HepG2 (cell line): Measurements from ENCODE around the gene CC2D1A. TPM values are rescaled to one million over a fixed set of nuclear protein-coding genes. Genes with fewer than 3 reads are reported as not detected.

ENCODE experiments used
- ATAC-seq: fragments of 200-7000 bp; cut with Tn5 transposase; 3 replicates; pipeline ENCODE4 v1.9.1; 2020; ENCODE audit warnings: mild to moderate bottlenecking, moderate library complexity
- BruUV-seq: library from RNA; stranded (reverse); fragments of 400-500 nt; replicated peaks from 2 replicates; lab custom pipeline; 2021; lab: Mats Ljungman, UMichigan
- CTCF ChIA-PET: fragments of 300-600 bp; formaldehyde crosslinking; extraction: SDS; loops from one replicate; lab custom pipeline; 2021; ENCODE audit warnings: low total read pairs, inconsistent platforms, low intra/inter-chr PET ratio; lab: Yijun Ruan, JAX
- POLR2A ChIA-PET: fragments of 350-600 bp; sonication (Branson Sonifier 250); formaldehyde crosslinking; loops from one replicate; lab custom pipeline; 2020; ENCODE audit warnings: antibody characterized with exemption, inconsistent platforms; lab: Yijun Ruan, JAX
- DNase-seq: peaks from one replicate; pipeline ENCODE4 v3.0.0-alpha.2; 2015; ENCODE audit warnings: low spot score
- FAIRE-seq: peaks from 3 replicates; lab custom pipeline; 2011; peaks lifted over from hg19 to GRCh38; lab: Jason Lieb, UNC
- H2AFZ ChIP-seq: one replicate; pipeline ENCODE4 v1.6.1; 2011; ENCODE audit warnings: low read length, inconsistent platforms
- H3K27ac ChIP-seq: fragments of 300-600 bp; 3 replicates; pipeline ENCODE4 v1.8.0; 2011; ENCODE audit warnings: mixed run types, mild to moderate bottlenecking, mixed read lengths, low read length, inconsistent platforms; ENCODE audit not compliant: insufficient read depth; ENCODE audit errors: extremely low read length
- H3K27me3 ChIP-seq, 2 experiments: fragments of 200-600 bp in 1 of 2; 2 replicates in 1 of 2; 3 replicates in 1 of 2; pipeline versions ENCODE4 v1.6.0 to v1.8.0; 2011; ENCODE audit warnings: low read length in 2 of 2, mild to moderate bottlenecking in 2 of 2, moderate library complexity in 2 of 2, inconsistent platforms in 1 of 2; ENCODE audit not compliant: insufficient read depth in 2 of 2, control insufficient read depth in 1 of 2
- H3K36me3 ChIP-seq, 2 experiments: fragments of 200-600 bp in 1 of 2; replicated peaks in 1 of 2; 2 replicates in 1 of 2; 3 replicates in 1 of 2; pipeline versions ENCODE4 v1.5.1 to v1.8.0; 2011; ENCODE audit warnings: low read length in 2 of 2, inconsistent platforms in 1 of 2; ENCODE audit not compliant: insufficient read depth in 2 of 2, control insufficient read depth in 1 of 2
- H3K4me1 ChIP-seq: 2 replicates; pipeline ENCODE4 v1.5.1; 2012; ENCODE audit warnings: low read length, inconsistent platforms; ENCODE audit not compliant: insufficient read depth
- H3K4me2 ChIP-seq: 2 replicates; pipeline ENCODE4 v1.6.0; 2011; ENCODE audit warnings: low read depth, low read length, inconsistent platforms
- H3K4me3 ChIP-seq, 3 experiments: fragments of 200-600 bp in 1 of 3; sonication (generic), shearing (Covaris generic) in 1 of 3; replicated peaks in 1 of 3; 2 replicates each; pipeline ENCODE4 v1.5.1; 2011 to 2016; ENCODE audit warnings: low read length in 3 of 3, inconsistent platforms in 2 of 3, low read depth in 2 of 3, mild to moderate bottlenecking in 2 of 3, control low read depth in 1 of 3, mixed read lengths in 1 of 3; ENCODE audit not compliant: insufficient read depth in 1 of 3
- H3K79me2 ChIP-seq: one replicate; pipeline ENCODE4 v1.6.1; 2011; ENCODE audit warnings: low read length, inconsistent platforms; ENCODE audit not compliant: insufficient read depth
- H3K9ac ChIP-seq: 2 replicates; pipeline ENCODE4 v1.6.0; 2011; ENCODE audit warnings: mild to moderate bottlenecking, low read depth, low read length, inconsistent platforms; ENCODE audit not compliant: insufficient read depth
- H3K9me3 ChIP-seq: 2 replicates; pipeline ENCODE4 v1.5.1; 2012; ENCODE audit warnings: mild to moderate bottlenecking, low read length
- H4K20me1 ChIP-seq: 2 replicates; pipeline ENCODE4 v1.6.0; 2011; ENCODE audit warnings: inconsistent platforms, mild to moderate bottlenecking, low read length, moderate library complexity; ENCODE audit not compliant: insufficient read depth
- NFRKB ChIP-seq: fragments of 450-650 bp; IDR thresholded peaks from 2 replicates; pipeline ENCODE4 v1.6.1; 2017
- RBAK ChIP-seq: sonication (generic); formaldehyde crosslinking; IDR thresholded peaks from 2 replicates; pipeline ENCODE4 v1.5.1; 2020; ENCODE audit warnings: mild to moderate bottlenecking, missing genetic modification reagents
- ZNF777 ChIP-seq: sonication (generic); formaldehyde crosslinking; IDR thresholded peaks from 2 replicates; pipeline ENCODE4 v1.4.0; 2020; ENCODE audit warnings: missing genetic modification reagents
- WGBS: methylation state at CpG from one replicate; pipeline ENCODE4 v1.1.6; 2017; ENCODE audit warnings: low lambda C conversion rate; 5-methylcytosine and 5-hydroxymethylcytosine counted together
- in situ Hi-C: cut with HindIII; loops from 2 replicates; pipeline ENCODE4 v1.10.0; 2017; ENCODE audit warnings: low pct_unique_long_range_greater_than_20kb; ENCODE audit not compliant: extremely low pct_ligation_motif_present
- intact Hi-C: fragments of 100-400 bp; cut with micrococcal nuclease; formaldehyde crosslinking; loops from one replicate; pipeline ENCODE4 v1.10.0; 2022; ENCODE audit not compliant: unreplicated experiment
- polyA plus RNA-seq, 8 experiments: library from polyadenylated mRNA; depleted of rRNA in 3 of 8; stranded (reverse) in 7 of 8; unstranded in 1 of 8; fragments of >200 nt; fragmentation: Illumina TruSeq in 4 of 8; extraction: Trizol in 4 of 8; gene quantifications; 2 replicates each; pipeline versions ENCODE4 v1.2.1 to v1.2.3, GENCODE V29; 2011 to 2016; ENCODE audit warnings: low read depth in 4 of 8, missing spikeins in 1 of 8, mixed read lengths in 1 of 8; ENCODE audit not compliant: insufficient read depth in 1 of 8
- total RNA-seq, 5 experiments: library from RNA; depleted of rRNA; stranded (reverse); fragments of >200 nt; fragmentation: Illumina TruSeq; extraction: Trizol; gene quantifications; 2 replicates each; pipeline ENCODE4 v1.2.3, GENCODE V29; 2016; ENCODE audit warnings: low read depth in 1 of 5
- TF ChIP-seq, protein P1 (sequence below): sonication (generic); formaldehyde crosslinking; IDR thresholded peaks from 2 replicates; pipeline ENCODE4 v1.5.0; 2020; ENCODE audit warnings: missing genetic modification reagents, mild to moderate bottlenecking, borderline replicate concordance
- TF ChIP-seq, protein P2 (sequence below): sonication (generic); formaldehyde crosslinking; IDR thresholded peaks from 2 replicates; pipeline ENCODE4 v1.4.0; 2020; ENCODE audit warnings: missing genetic modification reagents
- TF ChIP-seq, protein P3 (sequence below): sonication (generic); formaldehyde crosslinking; IDR thresholded peaks from 2 replicates; pipeline ENCODE4 v1.8.1; 2022; ENCODE audit warnings: mild to moderate bottlenecking, missing genetic modification reagents
- TF ChIP-seq, protein P4 (sequence below): sonication (generic); formaldehyde crosslinking; IDR thresholded peaks from 2 replicates; pipeline ENCODE4 v1.5.1; 2020; ENCODE audit warnings: missing genetic modification reagents, mild to moderate bottlenecking, borderline replicate concordance

Gene CC2D1A
- total and polyA plus RNA-seq, 2 of the 13 experiments (the other 11 are each of a cell fraction or from before 2014, with no cell fraction given), result 9.7 to 11.5 TPM

DNA sequence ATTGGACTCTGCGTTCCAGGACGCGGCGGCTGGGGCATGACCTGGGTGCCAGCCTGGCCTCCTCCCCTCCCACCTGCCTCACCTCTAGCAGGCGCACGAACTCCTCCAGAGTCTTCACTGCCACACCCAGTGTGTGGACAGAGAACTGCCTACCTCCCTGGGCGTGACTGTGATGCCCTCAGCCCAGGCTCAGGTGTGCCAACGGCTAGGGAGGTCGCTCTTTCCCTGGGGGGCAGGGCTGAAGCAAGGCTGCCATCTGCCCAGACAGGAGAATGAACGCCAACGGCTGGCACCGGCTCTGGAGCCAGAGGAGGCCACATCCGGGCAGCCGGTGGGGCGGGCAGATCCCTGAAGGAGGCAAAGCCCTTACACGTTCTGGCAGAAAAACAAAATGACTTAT, 17.7 kb upstream of the CC2D1A start:
- Histone ChIP-seq H3K36me3 (no peaks in the 10 kb centered on the region), H3K4me1 (peaks cover 26% of the 10 kb centered on the region), H3K27me3 (peaks cover 2 to 28% of the 10 kb centered on the region in 2 experiments; a peak in 4 of 5 replicates), H4K20me1 (no peaks in the 10 kb centered on the region), H3K9ac (no peak overlapping the region), H3K79me2 (no peaks in the 10 kb centered on the region), H3K9me3 (no peaks in the 10 kb centered on the region), H2AFZ (no peak overlapping the region), H3K4me3 (no peak overlapping the region), H3K4me2 (no peak overlapping the region), H3K27ac (no peak overlapping the region)
- FAIRE-seq (no peak), ATAC-seq (no peak), DNase-seq (no peak)
- intact Hi-C loops (no loop called here), in situ Hi-C loops (loop anchor here (25.0 kb wide), 1 partner anchor 524 kb away; the partner anchor contains the start of gene DDX39A)
- BruUV-seq, result no TSS peak
- POLR2A ChIA-PET, result no interaction called here
- CTCF ChIA-PET, result no interaction called here
- WGBS, result 67% methylated on average over 16 of the region's 16 CpGs
- no peak for TF ChIP-seq RBAK (CRISPR knock-in tag)
- no peak for TF ChIP-seq NFRKB

DNA sequence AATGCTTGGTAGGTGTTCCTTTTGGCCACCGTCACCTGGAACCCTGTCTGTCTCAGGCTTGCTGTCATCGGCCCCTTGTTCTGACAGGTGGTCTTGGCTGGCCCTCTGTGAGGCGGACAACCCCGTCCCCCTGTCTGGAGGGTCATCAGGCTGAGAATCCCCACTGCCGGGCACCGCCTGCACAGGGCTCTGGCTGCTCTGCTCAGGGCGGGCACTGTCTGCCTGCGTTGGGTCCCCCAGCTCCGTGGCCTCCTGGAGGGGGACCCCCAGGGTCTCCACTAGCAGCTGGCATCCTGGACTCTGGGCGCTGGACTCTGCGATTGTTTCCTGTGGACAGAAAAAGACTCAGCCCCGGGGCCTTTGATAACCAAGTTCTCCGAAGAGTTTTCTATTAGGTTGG, 15.9 kb upstream of the CC2D1A start:
- BruUV-seq, result no TSS peak
- Histone ChIP-seq H3K27me3 (peaks cover 2 to 23% of the 10 kb centered on the region in 2 experiments; a peak in 4 of 5 replicates), H3K9ac (no peak overlapping the region), H3K27ac (no peak overlapping the region), H4K20me1 (no peaks in the 10 kb centered on the region), H3K36me3 (no peaks in the 10 kb centered on the region), H2AFZ (no peak overlapping the region), H3K4me3 (no peak overlapping the region), H3K79me2 (no peaks in the 10 kb centered on the region), H3K4me1 (peaks cover 20% of the 10 kb centered on the region), H3K4me2 (no peak overlapping the region), H3K9me3 (no peaks in the 10 kb centered on the region)
- 85% methylated on average over 7 of the region's 13 CpGs for WGBS
- DNase-seq (no peak), ATAC-seq (no peak), FAIRE-seq (no peak)
- POLR2A ChIA-PET, result no interaction called here
- intact Hi-C loops (no loop called here), in situ Hi-C loops (loop anchor here (25.0 kb wide), 1 partner anchor 522 kb away; the partner anchor contains the start of gene DDX39A)
- CTCF ChIA-PET, result no interaction called here
- TF ChIP-seq, protein P1, sequence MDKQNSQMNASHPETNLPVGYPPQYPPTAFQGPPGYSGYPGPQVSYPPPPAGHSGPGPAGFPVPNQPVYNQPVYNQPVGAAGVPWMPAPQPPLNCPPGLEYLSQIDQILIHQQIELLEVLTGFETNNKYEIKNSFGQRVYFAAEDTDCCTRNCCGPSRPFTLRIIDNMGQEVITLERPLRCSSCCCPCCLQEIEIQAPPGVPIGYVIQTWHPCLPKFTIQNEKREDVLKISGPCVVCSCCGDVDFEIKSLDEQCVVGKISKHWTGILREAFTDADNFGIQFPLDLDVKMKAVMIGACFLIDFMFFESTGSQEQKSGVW (CRISPR knock-in tag), result no peak
- TF ChIP-seq, protein P2, sequence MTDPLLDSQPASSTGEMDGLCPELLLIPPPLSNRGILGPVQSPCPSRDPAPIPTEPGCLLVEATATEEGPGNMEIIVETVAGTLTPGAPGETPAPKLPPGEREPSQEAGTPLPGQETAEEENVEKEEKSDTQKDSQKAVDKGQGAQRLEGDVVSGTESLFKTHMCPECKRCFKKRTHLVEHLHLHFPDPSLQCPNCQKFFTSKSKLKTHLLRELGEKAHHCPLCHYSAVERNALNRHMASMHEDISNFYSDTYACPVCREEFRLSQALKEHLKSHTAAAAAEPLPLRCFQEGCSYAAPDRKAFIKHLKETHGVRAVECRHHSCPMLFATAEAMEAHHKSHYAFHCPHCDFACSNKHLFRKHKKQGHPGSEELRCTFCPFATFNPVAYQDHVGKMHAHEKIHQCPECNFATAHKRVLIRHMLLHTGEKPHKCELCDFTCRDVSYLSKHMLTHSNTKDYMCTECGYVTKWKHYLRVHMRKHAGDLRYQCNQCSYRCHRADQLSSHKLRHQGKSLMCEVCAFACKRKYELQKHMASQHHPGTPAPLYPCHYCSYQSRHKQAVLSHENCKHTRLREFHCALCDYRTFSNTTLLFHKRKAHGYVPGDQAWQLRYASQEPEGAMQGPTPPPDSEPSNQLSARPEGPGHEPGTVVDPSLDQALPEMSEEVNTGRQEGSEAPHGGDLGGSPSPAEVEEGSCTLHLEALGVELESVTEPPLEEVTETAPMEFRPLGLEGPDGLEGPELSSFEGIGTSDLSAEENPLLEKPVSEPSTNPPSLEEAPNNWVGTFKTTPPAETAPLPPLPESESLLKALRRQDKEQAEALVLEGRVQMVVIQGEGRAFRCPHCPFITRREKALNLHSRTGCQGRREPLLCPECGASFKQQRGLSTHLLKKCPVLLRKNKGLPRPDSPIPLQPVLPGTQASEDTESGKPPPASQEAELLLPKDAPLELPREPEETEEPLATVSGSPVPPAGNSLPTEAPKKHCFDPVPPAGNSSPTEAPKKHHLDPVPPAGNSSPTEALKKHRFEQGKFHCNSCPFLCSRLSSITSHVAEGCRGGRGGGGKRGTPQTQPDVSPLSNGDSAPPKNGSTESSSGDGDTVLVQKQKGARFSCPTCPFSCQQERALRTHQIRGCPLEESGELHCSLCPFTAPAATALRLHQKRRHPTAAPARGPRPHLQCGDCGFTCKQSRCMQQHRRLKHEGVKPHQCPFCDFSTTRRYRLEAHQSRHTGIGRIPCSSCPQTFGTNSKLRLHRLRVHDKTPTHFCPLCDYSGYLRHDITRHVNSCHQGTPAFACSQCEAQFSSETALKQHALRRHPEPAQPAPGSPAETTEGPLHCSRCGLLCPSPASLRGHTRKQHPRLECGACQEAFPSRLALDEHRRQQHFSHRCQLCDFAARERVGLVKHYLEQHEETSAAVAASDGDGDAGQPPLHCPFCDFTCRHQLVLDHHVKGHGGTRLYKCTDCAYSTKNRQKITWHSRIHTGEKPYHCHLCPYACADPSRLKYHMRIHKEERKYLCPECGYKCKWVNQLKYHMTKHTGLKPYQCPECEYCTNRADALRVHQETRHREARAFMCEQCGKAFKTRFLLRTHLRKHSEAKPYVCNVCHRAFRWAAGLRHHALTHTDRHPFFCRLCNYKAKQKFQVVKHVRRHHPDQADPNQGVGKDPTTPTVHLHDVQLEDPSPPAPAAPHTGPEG (CRISPR knock-in tag), result no peak
- TF ChIP-seq ZNF777 (CRISPR knock-in tag), result no peak
- TF ChIP-seq, protein P3, sequence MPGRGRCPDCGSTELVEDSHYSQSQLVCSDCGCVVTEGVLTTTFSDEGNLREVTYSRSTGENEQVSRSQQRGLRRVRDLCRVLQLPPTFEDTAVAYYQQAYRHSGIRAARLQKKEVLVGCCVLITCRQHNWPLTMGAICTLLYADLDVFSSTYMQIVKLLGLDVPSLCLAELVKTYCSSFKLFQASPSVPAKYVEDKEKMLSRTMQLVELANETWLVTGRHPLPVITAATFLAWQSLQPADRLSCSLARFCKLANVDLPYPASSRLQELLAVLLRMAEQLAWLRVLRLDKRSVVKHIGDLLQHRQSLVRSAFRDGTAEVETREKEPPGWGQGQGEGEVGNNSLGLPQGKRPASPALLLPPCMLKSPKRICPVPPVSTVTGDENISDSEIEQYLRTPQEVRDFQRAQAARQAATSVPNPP, result no peak
- TF ChIP-seq, protein P4, sequence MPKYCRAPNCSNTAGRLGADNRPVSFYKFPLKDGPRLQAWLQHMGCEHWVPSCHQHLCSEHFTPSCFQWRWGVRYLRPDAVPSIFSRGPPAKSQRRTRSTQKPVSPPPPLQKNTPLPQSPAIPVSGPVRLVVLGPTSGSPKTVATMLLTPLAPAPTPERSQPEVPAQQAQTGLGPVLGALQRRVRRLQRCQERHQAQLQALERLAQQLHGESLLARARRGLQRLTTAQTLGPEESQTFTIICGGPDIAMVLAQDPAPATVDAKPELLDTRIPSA, result no peak
